IMR-90 (cell line): ENCODE measurements around the gene KCNIP3. TPM values are rescaled to one million over a fixed set of nuclear protein-coding genes. Genes with fewer than 3 reads are reported as not detected.

ENCODE experiments used
- ATAC-seq: fragments of 200-7000 bp; cut with Tn5 transposase; 2 replicates; pipeline ENCODE4 v1.9.1; 2020; ENCODE audit warnings: low read depth, mild to moderate bottlenecking, moderate library complexity
- BruUV-seq: library from RNA; stranded (reverse); fragments of 400-500 nt; replicated peaks from 2 replicates; lab custom pipeline; 2021; lab: Mats Ljungman, UMichigan
- CTCF ChIA-PET: fragments of 300-600 bp; formaldehyde crosslinking; extraction: SDS; loops from one replicate; lab custom pipeline; 2021; ENCODE audit warnings: antibody characterized with exemption; lab: Yijun Ruan, JAX
- POLR2A ChIA-PET: fragments of 300-600 bp; sonication (Branson Sonifier 250); formaldehyde crosslinking; loops from one replicate; lab custom pipeline; 2022; ENCODE audit warnings: antibody characterized with exemption; ENCODE audit not compliant: unreplicated experiment; lab: Charles Lee
- DNase-seq: peaks from one replicate; pipeline ENCODE4 v3.0.0; 2013
- H2AFZ ChIP-seq: replicated peaks from 2 replicates; pipeline ENCODE3; 2013; ENCODE audit warnings: low read length, mild to moderate bottlenecking; ENCODE audit not compliant: poor library complexity
- H2AK5ac ChIP-seq: 2 replicates; pipeline ENCODE4 v1.6.1; 2013; ENCODE audit warnings: low read depth, low read length, inconsistent platforms
- H2AK9ac ChIP-seq: replicated peaks from 2 replicates; pipeline ENCODE3; 2013; ENCODE audit warnings: mild to moderate bottlenecking, low read depth, low read length, moderate library complexity; ENCODE audit not compliant: poor library complexity
- H2BK120ac ChIP-seq: 2 replicates; pipeline ENCODE4 v1.6.1; 2013; ENCODE audit warnings: low read depth, low read length, inconsistent platforms
- H2BK15ac ChIP-seq: 3 replicates; pipeline ENCODE4 v1.6.1; 2013; ENCODE audit warnings: low read depth, low read length, inconsistent platforms
- H2BK20ac ChIP-seq: 2 replicates; pipeline ENCODE4 v1.6.1; 2013; ENCODE audit warnings: low read depth, mild to moderate bottlenecking, inconsistent platforms, low read length, moderate library complexity
- H2BK5ac ChIP-seq: 2 replicates; pipeline ENCODE4 v1.6.1; 2013; ENCODE audit warnings: mild to moderate bottlenecking, low read depth, low read length, inconsistent platforms; ENCODE audit not compliant: poor library complexity, severe bottlenecking
- H3K14ac ChIP-seq: replicated peaks from 2 replicates; pipeline ENCODE4 v1.6.1; 2013; ENCODE audit warnings: low read depth, low read length, inconsistent platforms
- H3K18ac ChIP-seq: 2 replicates; pipeline ENCODE4 v1.6.1; 2013; ENCODE audit warnings: low read depth, low read length, control low read depth
- H3K23ac ChIP-seq: 2 replicates; pipeline ENCODE4 v1.6.1; 2013; ENCODE audit warnings: low read depth, low read length, inconsistent platforms
- H3K27ac ChIP-seq: 2 replicates; pipeline ENCODE4 v1.5.1; 2013; ENCODE audit warnings: mild to moderate bottlenecking, control low read depth, low read length; ENCODE audit not compliant: insufficient read depth
- H3K27me3 ChIP-seq: 2 replicates; pipeline ENCODE4 v1.6.1; 2013; ENCODE audit warnings: low read length; ENCODE audit not compliant: control insufficient read depth, insufficient read depth
- H3K36me3 ChIP-seq: 2 replicates; pipeline ENCODE4 v1.6.1; 2013; ENCODE audit warnings: low read length, mixed read lengths; ENCODE audit not compliant: control insufficient read depth, insufficient read depth
- H3K4ac ChIP-seq: 2 replicates; pipeline ENCODE4 v1.6.1; 2013; ENCODE audit warnings: low read depth, low read length, inconsistent platforms
- H3K4me1 ChIP-seq: 2 replicates; pipeline ENCODE4 v1.6.1; 2013; ENCODE audit warnings: low read length, mixed read lengths; ENCODE audit not compliant: control insufficient read depth, insufficient read depth
- H3K4me2 ChIP-seq: 2 replicates; pipeline ENCODE4 v1.6.1; 2013; ENCODE audit warnings: low read depth, mild to moderate bottlenecking, control low read depth, low read length, moderate library complexity
- H3K4me3 ChIP-seq: 2 replicates; pipeline ENCODE4 v1.5.1; 2013; ENCODE audit warnings: low read depth, mild to moderate bottlenecking, control low read depth, low read length, moderate library complexity; ENCODE audit not compliant: insufficient read depth
- H3K56ac ChIP-seq: 2 replicates; pipeline ENCODE4 v1.6.1; 2013; ENCODE audit warnings: low read length, inconsistent platforms; ENCODE audit not compliant: insufficient read depth; ENCODE audit errors: extremely low read depth
- H3K79me1 ChIP-seq, 2 experiments: 2 replicates each; pipeline ENCODE4 v1.6.1; 2013; ENCODE audit warnings: low read length in 2 of 2, inconsistent platforms in 1 of 2, low read depth in 1 of 2
- H3K9ac ChIP-seq: 2 replicates; pipeline ENCODE4 v1.6.1; 2013; ENCODE audit warnings: low read depth, low read length, control low read depth
- H3K9me1 ChIP-seq: 2 replicates; pipeline ENCODE4 v1.6.1; 2013; ENCODE audit warnings: low read length, inconsistent platforms; ENCODE audit not compliant: insufficient read depth
- H3K9me3 ChIP-seq: 2 replicates; pipeline ENCODE4 v1.6.1; 2013; ENCODE audit warnings: low read length; ENCODE audit not compliant: control insufficient read depth, insufficient read depth
- H4K20me1 ChIP-seq: 2 replicates; pipeline ENCODE4 v1.6.1; 2013; ENCODE audit warnings: low read length, inconsistent platforms; ENCODE audit not compliant: insufficient read depth
- H4K5ac ChIP-seq: 2 replicates; pipeline ENCODE4 v1.6.1; 2013; ENCODE audit warnings: mild to moderate bottlenecking, low read depth, low read length, control low read depth
- H4K8ac ChIP-seq, 2 experiments: 2 replicates each; pipeline ENCODE4 v1.6.1; 2013; ENCODE audit warnings: low read depth in 2 of 2, low read length in 2 of 2, control low read depth in 1 of 2, inconsistent platforms in 1 of 2
- H4K91ac ChIP-seq: 2 replicates; pipeline ENCODE4 v1.6.1; 2013; ENCODE audit warnings: low read depth, low read length, inconsistent platforms; ENCODE audit not compliant: insufficient read depth
- BHLHE40 ChIP-seq: fragments of 150-350 bp; IDR thresholded peaks from 2 replicates; pipeline ENCODE4 v1.6.1; 2016; ENCODE audit warnings: mild to moderate bottlenecking, low read depth, low read length
- CEBPB ChIP-seq: IDR thresholded peaks from 2 replicates; pipeline ENCODE4 v1.6.1; 2012; ENCODE audit warnings: low read depth, low read length, improper control_type of control experiment
- CHD1 ChIP-seq: IDR thresholded peaks from 2 replicates; pipeline ENCODE4 v1.6.1; 2012; ENCODE audit warnings: low read depth, low read length, improper control_type of control experiment
- FOS ChIP-seq: fragments of 150-350 bp; IDR thresholded peaks from 2 replicates; pipeline ENCODE4 v1.6.1; 2016; ENCODE audit warnings: low read depth, low read length
- MAFK ChIP-seq: IDR thresholded peaks from 2 replicates; pipeline ENCODE4 v1.6.1; 2012; ENCODE audit warnings: low read depth, low read length, improper control_type of control experiment
- MAZ ChIP-seq: IDR thresholded peaks from 2 replicates; pipeline ENCODE4 v1.6.1; 2012; ENCODE audit warnings: low read depth, mild to moderate bottlenecking, low read length, improper control_type of control experiment, moderate library complexity, borderline replicate concordance
- MXI1 ChIP-seq: IDR thresholded peaks from 2 replicates; pipeline ENCODE4 v1.6.1; 2012; ENCODE audit warnings: low read depth, mild to moderate bottlenecking, low read length, moderate library complexity, borderline replicate concordance
- NFE2L2 ChIP-seq: fragments of 150-350 bp; IDR thresholded peaks from 2 replicates; pipeline ENCODE4 v1.6.1; 2016; ENCODE audit warnings: low read depth, mild to moderate bottlenecking, low read length
- POLR2A ChIP-seq: IDR thresholded peaks from 2 replicates; pipeline ENCODE4 v1.6.1; 2012; ENCODE audit warnings: mild to moderate bottlenecking, low read depth, low read length
- RAD21 ChIP-seq: IDR thresholded peaks from 2 replicates; pipeline ENCODE4 v1.6.1; 2012; ENCODE audit warnings: low read length, improper control_type of control experiment
- RCOR1 ChIP-seq: IDR thresholded peaks from 2 replicates; pipeline ENCODE4 v1.6.1; 2012; ENCODE audit warnings: mild to moderate bottlenecking, low read length, improper control_type of control experiment; ENCODE audit not compliant: insufficient replicate concordance
- RFX5 ChIP-seq: IDR thresholded peaks from 2 replicates; pipeline ENCODE4 v1.8.0; 2012; ENCODE audit warnings: low read depth, mild to moderate bottlenecking, low read length, moderate library complexity
- SMC3 ChIP-seq: fragments of 150-350 bp; IDR thresholded peaks from 2 replicates; pipeline ENCODE4 v1.6.1; 2016; ENCODE audit warnings: low read depth, mild to moderate bottlenecking, antibody characterized with exemption, low read length, moderate library complexity
- WGBS, 2 experiments: methylation state at CpG; one replicate each; pipeline versions ENCODE4 v1.1.5 to v1.1.7; 2013; ENCODE audit warnings: missing lambda C conversion rate in 2 of 2; ENCODE audit not compliant: insufficient read length in 1 of 2; ENCODE audit errors: extremely low coverage in 2 of 2; 5-methylcytosine and 5-hydroxymethylcytosine counted together
- dilution Hi-C: fragments of 300-500 bp; cut with HindIII; formaldehyde crosslinking; loops from one replicate; pipeline ENCODE4 v1.14.3; 2018; ENCODE audit warnings: low sequenced_read_pairs; ENCODE audit not compliant: unreplicated experiment
- in situ Hi-C: fragments of 300-500 bp; cut with MboI; formaldehyde crosslinking; loops from 3 replicates; pipeline ENCODE4 v1.14.3; 2019; ENCODE audit warnings: low sequenced_read_pairs, inconsistent platforms, mixed read lengths
- intact Hi-C: fragments of 100-400 bp; cut with micrococcal nuclease; formaldehyde crosslinking; loops from 2 replicates; pipeline ENCODE4 v1.10.0; 2022
- polyA plus RNA-seq, 3 experiments: library from polyadenylated mRNA; depleted of rRNA; stranded (reverse); fragments of >200 nt; gene quantifications; 2 replicates each; pipeline ENCODE4 v1.2.3, GENCODE V29; 2012; ENCODE audit warnings: low replicate concordance in 1 of 3
- total RNA-seq: library from RNA; depleted of rRNA; stranded (reverse); fragments of >200 nt; gene quantifications from 2 replicates; pipeline ENCODE4 v1.2.3, GENCODE V29; 2012
- TF ChIP-seq, protein P1 (sequence below): fragments of 150-350 bp; IDR thresholded peaks from 2 replicates; pipeline ENCODE4 v1.6.1; 2016; ENCODE audit warnings: low read depth, mild to moderate bottlenecking, low read length, moderate library complexity, borderline replicate concordance
- TF ChIP-seq, protein P2 (sequence below): conservative IDR thresholded peaks from 2 replicates; pipeline ENCODE4 v1.5.1; 2012; ENCODE audit warnings: mild to moderate bottlenecking, low read depth, low read length, improper control_type of control experiment
- TF ChIP-seq, protein P3 (sequence below): fragments of 150-350 bp; IDR thresholded peaks from 2 replicates; pipeline ENCODE4 v1.6.1; 2017; ENCODE audit warnings: mild to moderate bottlenecking, antibody characterized with exemption, low read length, low read depth

Gene KCNIP3
- total and polyA plus RNA-seq, 2 of the 4 experiments (the other 2 are of a cell fraction), result 0.72 to 1.4 TPM

DNA sequence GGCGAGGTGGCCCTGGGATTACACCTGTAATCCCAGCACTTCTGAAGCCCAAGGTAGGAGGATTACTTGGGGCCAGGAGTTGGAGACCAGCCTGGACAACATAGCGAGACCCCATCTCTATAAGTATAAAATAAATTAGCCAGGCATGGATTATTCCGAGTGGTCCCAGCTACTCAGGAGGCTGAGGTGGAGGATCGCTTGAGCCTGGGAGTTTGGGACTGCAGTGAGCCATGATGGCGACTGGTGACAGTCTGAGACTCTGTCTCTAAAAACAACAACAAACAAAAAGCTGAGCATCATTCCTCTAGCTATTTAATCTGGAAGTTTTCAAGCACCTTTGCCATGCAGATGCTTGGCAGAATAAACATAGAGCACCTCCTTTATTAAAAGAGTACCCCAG lies 83.6 kb downstream of the KCNIP3 start:
- ChIA-PET POLR2A (no interaction called here), CTCF (no interaction called here)
- Histone ChIP-seq H3K79me1 (no peaks in the 10 kb centered on the region), H2AK5ac (no peak overlapping the region), H4K91ac (no peak overlapping the region), H3K18ac (no peak overlapping the region), H3K9ac (no peak overlapping the region), H3K9me3 (no peaks in the 10 kb centered on the region), H3K4ac (no peak overlapping the region), H3K4me3 (no peak overlapping the region), H2AK9ac (no peak overlapping the region), H3K4me2 (no peak overlapping the region), H4K8ac (no peak overlapping the region), H3K9me1 (no peaks in the 10 kb centered on the region; the same call in 1 of the 2 replicates), H3K27ac (no peak overlapping the region), H2BK120ac (no peak overlapping the region), H3K4me1 (no peaks in the 10 kb centered on the region), H4K20me1 (no peaks in the 10 kb centered on the region), H3K23ac (no peak overlapping the region), H2AFZ (no peak overlapping the region), H2BK20ac (no peak overlapping the region), H3K14ac (no peak overlapping the region), H3K36me3 (no peaks in the 10 kb centered on the region; the same call in 1 of the 2 replicates), H2BK5ac (no peak overlapping the region), H3K56ac (no peak overlapping the region), H3K27me3 (peaks cover 3% of the 10 kb centered on the region), H2BK15ac (no peak overlapping the region), H4K5ac (no peak overlapping the region)
- DNase-seq (no peak), ATAC-seq (no peak)
- dilution Hi-C loops (no loop called here), in situ Hi-C loops (no loop called here), intact Hi-C loops (no loop called here)
- BruUV-seq, result no TSS peak
- 63% methylated on average over 1 of the region's 5 CpGs; no CpG with 5 or more reads in 1 of the 2 experiments for WGBS, 2 experiments
- TF ChIP-seq MXI1 (no peak), MAFK (no peak), NFE2L2 (no peak), SMC3 (no peak), RFX5 (no peak), CHD1 (no peak), RAD21 (no peak), BHLHE40 (no peak), RCOR1 (no peak), CEBPB (no peak), FOS (no peak), POLR2A (no peak), MAZ (no peak)
- TF ChIP-seq, protein P1, sequence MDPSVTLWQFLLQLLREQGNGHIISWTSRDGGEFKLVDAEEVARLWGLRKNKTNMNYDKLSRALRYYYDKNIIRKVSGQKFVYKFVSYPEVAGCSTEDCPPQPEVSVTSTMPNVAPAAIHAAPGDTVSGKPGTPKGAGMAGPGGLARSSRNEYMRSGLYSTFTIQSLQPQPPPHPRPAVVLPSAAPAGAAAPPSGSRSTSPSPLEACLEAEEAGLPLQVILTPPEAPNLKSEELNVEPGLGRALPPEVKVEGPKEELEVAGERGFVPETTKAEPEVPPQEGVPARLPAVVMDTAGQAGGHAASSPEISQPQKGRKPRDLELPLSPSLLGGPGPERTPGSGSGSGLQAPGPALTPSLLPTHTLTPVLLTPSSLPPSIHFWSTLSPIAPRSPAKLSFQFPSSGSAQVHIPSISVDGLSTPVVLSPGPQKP, result no peak
- TF ChIP-seq, protein P2, sequence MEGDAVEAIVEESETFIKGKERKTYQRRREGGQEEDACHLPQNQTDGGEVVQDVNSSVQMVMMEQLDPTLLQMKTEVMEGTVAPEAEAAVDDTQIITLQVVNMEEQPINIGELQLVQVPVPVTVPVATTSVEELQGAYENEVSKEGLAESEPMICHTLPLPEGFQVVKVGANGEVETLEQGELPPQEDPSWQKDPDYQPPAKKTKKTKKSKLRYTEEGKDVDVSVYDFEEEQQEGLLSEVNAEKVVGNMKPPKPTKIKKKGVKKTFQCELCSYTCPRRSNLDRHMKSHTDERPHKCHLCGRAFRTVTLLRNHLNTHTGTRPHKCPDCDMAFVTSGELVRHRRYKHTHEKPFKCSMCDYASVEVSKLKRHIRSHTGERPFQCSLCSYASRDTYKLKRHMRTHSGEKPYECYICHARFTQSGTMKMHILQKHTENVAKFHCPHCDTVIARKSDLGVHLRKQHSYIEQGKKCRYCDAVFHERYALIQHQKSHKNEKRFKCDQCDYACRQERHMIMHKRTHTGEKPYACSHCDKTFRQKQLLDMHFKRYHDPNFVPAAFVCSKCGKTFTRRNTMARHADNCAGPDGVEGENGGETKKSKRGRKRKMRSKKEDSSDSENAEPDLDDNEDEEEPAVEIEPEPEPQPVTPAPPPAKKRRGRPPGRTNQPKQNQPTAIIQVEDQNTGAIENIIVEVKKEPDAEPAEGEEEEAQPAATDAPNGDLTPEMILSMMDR, result no peak
- TF ChIP-seq, protein P3, sequence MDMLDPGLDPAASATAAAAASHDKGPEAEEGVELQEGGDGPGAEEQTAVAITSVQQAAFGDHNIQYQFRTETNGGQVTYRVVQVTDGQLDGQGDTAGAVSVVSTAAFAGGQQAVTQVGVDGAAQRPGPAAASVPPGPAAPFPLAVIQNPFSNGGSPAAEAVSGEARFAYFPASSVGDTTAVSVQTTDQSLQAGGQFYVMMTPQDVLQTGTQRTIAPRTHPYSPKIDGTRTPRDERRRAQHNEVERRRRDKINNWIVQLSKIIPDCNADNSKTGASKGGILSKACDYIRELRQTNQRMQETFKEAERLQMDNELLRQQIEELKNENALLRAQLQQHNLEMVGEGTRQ, result no peak
